HG03097 (cell line): Measurements from ENCODE around the gene EPHB1.
A peak's percentile ranks its signal among the peaks of the same experiment; 100 is the strongest.

Experiments
- ATAC-seq: cut with Tn5 transposase; IDR thresholded peaks from one replicate; pipeline ENCODE4 v1.9.1; 2021; ENCODE audit not compliant: unreplicated experiment, low FRiP score

Gene EPHB1

DNA sequence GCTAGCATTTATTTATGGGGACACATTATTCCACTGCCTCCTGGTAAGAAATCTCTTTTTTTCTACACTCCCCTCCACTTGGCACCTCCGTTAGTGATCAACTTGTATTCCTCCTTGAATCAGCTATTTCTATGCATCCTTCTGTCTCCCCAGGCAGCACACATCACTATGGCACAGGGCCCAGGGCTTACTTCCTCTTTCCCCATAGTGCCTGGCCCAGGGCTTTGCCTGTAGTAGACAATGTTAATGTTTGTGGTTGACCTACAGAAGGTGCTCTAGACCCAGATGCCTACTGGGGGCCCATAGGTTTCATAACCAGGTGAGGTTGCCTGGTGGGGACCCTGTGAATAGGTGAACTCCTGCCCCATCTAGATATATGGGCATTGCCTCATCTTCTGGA, 44.9 kb downstream of the EPHB1 start:
- ATAC-seq, result no peak

GRCh38 chr3:134840459-134840858, 45.4 kb downstream of the EPHB1 start:
- no peak for ATAC-seq

DNA sequence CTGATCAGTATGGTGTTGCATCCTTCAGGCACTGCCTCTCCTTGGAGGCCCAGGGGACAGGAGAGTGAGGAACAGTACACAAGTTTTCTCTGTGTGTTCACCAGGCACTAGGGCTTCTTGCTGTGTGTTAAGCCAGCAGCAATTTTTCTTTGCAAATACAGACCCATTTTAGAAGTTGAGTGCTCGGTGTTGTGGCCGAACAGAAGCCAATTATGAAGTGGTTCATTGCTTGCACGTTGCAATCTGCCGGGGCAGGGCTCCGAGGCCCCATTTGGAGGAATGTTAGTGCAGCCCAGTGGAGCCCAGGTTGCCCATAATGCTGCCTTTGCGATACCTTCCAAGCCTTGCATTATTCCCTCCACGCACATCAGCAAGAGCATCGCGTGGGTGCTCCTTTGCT, 51.0 kb downstream of the EPHB1 start:
- no peak for ATAC-seq

DNA sequence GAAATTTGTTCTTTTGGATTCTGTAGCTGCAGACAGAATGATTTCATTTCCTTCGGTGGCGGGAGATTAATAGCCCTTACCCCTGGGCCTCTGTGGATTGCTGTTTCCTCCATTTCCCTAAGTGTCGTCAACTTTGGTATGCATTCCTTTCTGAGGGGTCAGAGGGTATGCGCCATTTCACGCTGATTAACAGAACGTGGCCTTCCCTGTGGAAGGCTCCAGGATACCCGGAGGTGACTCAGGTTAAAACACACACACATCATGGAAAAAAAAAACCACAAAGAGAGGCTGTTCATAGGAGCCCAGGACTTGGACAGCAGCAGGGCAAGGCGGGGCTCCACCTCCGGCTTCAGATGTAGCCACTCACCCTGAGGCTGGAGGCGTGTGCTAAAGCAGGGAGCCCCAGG, 51.9 kb downstream of the EPHB1 start:
- ATAC-seq, result no peak

GRCh38 chr3:134847349-134847748, 52.3 kb downstream of the EPHB1 start:
- no peak for ATAC-seq

GRCh38 chr3:134849561-134849960, 54.5 kb downstream of the EPHB1 start:
- no peak for ATAC-seq

DNA sequence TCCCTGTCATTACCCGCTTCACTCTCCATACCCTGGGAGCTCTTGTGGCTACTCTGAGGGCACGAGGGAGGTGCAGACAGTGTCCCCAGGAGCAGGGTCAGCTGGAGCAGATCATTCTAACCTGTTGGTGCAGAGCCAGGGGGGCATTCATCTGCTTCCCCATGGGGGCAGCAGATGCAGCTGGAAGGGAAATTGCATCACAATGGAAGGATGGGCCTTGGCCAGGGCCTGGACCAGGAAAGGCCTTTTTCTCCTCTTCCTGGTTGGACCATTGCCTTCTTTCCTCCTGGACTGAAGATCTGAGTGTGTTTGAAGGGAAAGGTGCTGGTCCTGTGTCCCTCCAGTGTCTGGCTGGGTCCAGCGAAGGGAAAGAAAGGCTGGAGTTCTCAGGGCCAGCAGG, 55.7 kb downstream of the EPHB1 start:
- ATAC-seq, result no peak

- ATAC-seq, result no peak
Observed at GRCh38 chr3:134852132-134852531, 57.1 kb downstream of the EPHB1 start.

GRCh38 chr3:134852893-134853351, 57.9 kb downstream of the EPHB1 start:
- peak; percentile 95 for ATAC-seq

DNA sequence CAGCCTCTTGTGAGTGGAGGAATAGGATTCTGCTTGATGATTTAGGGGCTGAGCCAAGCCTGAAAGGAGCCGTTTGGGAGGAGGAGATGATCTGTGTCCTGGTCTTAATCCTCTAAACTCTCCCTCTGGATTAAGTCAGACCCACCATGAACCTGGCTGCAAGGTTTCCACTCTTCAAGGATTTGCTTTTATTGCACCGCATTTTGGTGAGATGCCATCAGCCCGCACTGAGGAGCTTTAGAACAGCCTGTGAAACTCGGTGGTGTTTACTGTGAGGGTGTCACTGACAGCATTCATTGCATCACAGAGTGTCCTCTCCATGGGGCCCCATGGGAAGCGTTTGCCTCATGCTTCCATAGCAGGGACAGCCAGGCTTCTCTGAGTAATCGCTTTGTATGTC, 59.2 kb downstream of the EPHB1 start:
- no peak for ATAC-seq

- no peak for ATAC-seq
Observed at GRCh38 chr3:134857356-134857755, 62.3 kb downstream of the EPHB1 start.

- ATAC-seq, result no peak
Observed at GRCh38 chr3:134857776-134858362, 62.8 kb downstream of the EPHB1 start.

- ATAC-seq, result no peak
Observed at GRCh38 chr3:134858441-134859035, 63.5 kb downstream of the EPHB1 start.

- no peak for ATAC-seq
Observed at GRCh38 chr3:134859341-134859740, 64.3 kb downstream of the EPHB1 start.

- no peak for ATAC-seq
Observed at GRCh38 chr3:134860141-134860540, 65.1 kb downstream of the EPHB1 start.

GRCh38 chr3:134863915-134864314, 68.9 kb downstream of the EPHB1 start:
- ATAC-seq, result no peak

- ATAC-seq, result no peak
Observed at GRCh38 chr3:134864636-134865035, 69.6 kb downstream of the EPHB1 start.

- ATAC-seq, result no peak
Observed at GRCh38 chr3:134867277-134867676, 72.2 kb downstream of the EPHB1 start.

DNA sequence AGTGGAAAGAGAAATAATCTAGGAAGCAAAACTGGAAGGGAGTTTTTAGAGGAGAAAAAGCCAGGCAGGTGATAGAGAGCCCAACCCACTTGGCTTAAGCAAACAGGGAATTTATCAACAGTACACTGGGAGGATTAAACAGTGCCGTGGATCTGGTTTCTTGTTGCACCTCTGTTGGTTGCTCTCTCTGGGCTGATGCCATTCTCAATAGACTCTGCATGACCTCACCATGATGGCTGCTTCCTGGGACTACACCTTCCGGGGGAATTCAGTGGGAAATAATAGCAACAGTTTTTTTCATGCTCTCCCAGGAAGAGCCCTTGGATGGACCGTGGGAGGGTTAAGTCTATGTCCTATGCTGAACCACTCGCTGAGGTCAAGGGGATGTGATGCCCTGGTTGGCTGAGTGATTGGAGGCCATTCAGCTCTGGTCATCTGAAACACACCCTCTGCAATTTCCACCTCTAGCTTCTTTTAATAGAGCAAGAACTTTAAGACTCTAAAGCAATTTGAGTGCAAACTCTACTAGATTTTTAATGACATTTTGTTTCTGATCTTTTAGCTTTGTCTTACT, 74.2 kb downstream of the EPHB1 start:
- no peak for ATAC-seq

DNA sequence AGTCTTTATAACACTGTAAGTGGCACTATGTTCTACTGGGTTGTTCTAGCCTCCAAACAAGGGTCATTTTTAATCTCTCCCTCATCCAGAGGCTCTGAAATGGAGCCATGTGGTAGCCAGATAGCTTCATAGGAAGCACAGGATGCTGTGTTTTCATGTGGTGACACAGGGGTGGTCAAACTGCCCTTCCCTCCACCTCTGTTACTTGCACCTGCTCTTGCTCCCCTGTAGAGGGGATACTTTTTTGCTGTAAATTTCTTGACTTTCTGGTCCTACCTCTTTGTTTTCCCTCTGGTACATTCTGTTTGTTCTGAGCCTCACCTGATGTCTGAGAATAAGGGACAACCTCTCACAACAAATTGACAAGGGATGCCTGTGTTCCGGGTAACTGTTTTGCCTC, 76.8 kb downstream of the EPHB1 start:
- ATAC-seq, result no peak

GRCh38 chr3:134872440-134873388, 77.7 kb downstream of the EPHB1 start:
- ATAC-seq, result no peak
